K562 (cell line): ENCODE measurements around the gene LYZL6. TPM values are rescaled to one million over a fixed set of nuclear protein-coding genes. Genes with fewer than 3 reads are reported as not detected.

Source experiments
- CLOCK ChIP-seq: fragments of 250-450 bp; sonication (Bioruptor Pico); IDR thresholded peaks from 2 replicates; pipeline ENCODE4 v1.4.0; 2020; ENCODE audit warnings: mild to moderate bottlenecking, moderate library complexity, borderline replicate concordance
- ESRRA ChIP-seq: fragments of 450-650 bp; IDR thresholded peaks from 2 replicates; pipeline ENCODE4 v1.6.1; 2014; ENCODE audit warnings: low read depth, mild to moderate bottlenecking, moderate library complexity, borderline replicate concordance
- PRDM10 ChIP-seq: fragments of 450-650 bp; IDR thresholded peaks from 2 replicates; pipeline ENCODE4 v1.6.1; 2018; ENCODE audit not compliant: partially characterized antibody
- RAD51 ChIP-seq: fragments of 450-650 bp; IDR thresholded peaks from 2 replicates; pipeline ENCODE4 v1.7.1; 2016; ENCODE audit warnings: low read depth, mild to moderate bottlenecking, borderline replicate concordance
- RBM25 ChIP-seq: fragments of 200-400 bp; formaldehyde crosslinking; IDR thresholded peaks from 2 replicates; pipeline ENCODE4 v1.6.1; 2018; ENCODE audit warnings: low read length, low read depth, moderate library complexity; ENCODE audit not compliant: severe bottlenecking
- STAT5B ChIP-seq: fragments of 250-450 bp; sonication (Bioruptor Pico); IDR thresholded peaks from 2 replicates; pipeline ENCODE4 v1.8.0; 2021; ENCODE audit warnings: mild to moderate bottlenecking, inconsistent platforms
- TCF15 ChIP-seq: fragments of 250-450 bp; sonication (Bioruptor Pico); IDR thresholded peaks from 2 replicates; pipeline ENCODE4 v1.8.0; 2022; ENCODE audit warnings: moderate library complexity, mild to moderate bottlenecking, inconsistent platforms
- TCF7 ChIP-seq: sonication (generic); IDR thresholded peaks from 2 replicates; pipeline ENCODE4 v1.6.1; 2016; ENCODE audit warnings: antibody characterized with exemption, borderline replicate concordance
- ZBTB2 ChIP-seq: fragments of 450-650 bp; IDR thresholded peaks from 2 replicates; pipeline ENCODE4 v1.6.1; 2016; ENCODE audit warnings: antibody characterized with exemption
- ZNF165 ChIP-seq: fragments of 250-450 bp; sonication (Bioruptor Pico); IDR thresholded peaks from 2 replicates; pipeline ENCODE4 v1.4.0; 2020; ENCODE audit warnings: borderline replicate concordance
- ZNF395 ChIP-seq: fragments of 200-800 bp; sonication (Bioruptor generic); IDR thresholded peaks from 2 replicates; pipeline ENCODE4 v1.6.1; 2017; ENCODE audit warnings: missing genetic modification characterization, missing compliant biosample characterization
- ZNF717 ChIP-seq: fragments of 250-450 bp; sonication (Bioruptor Pico); IDR thresholded peaks from 2 replicates; pipeline ENCODE4 v1.5.0; 2021
- polyA plus RNA-seq, 8 experiments: library from polyadenylated mRNA; depleted of rRNA in 4 of 8; stranded (reverse) in 5 of 8; unstranded in 3 of 8; fragments of >200 nt; fragmentation: Nextera tagmentation in 2 of 8; fragmentation: Illumina TruSeq in 1 of 8; extraction: Ambion mirVana in 2 of 8; extraction: Trizol in 1 of 8; gene quantifications; 2 replicates each; pipeline versions ENCODE4 v1.2.1 to v1.2.3, GENCODE V29; 2011 to 2014; ENCODE audit warnings: inconsistent platforms in 1 of 8, missing spikeins in 1 of 8
- total RNA-seq, 7 experiments: library from RNA; depleted of rRNA in 6 of 7; stranded (reverse); fragments of >200 nt in 6 of 7; fragmentation: Illumina TruSeq in 2 of 7; extraction: Trizol in 2 of 7; gene quantifications; 2 replicates each; pipeline versions ENCODE4 v1.2.1 to v1.2.3, GENCODE V29; 2011 to 2021; ENCODE audit warnings: low replicate concordance in 1 of 7

The LYZL6 gene
- total and polyA plus RNA-seq, 9 of the 15 experiments (the other 6 are each of a cell fraction or from before 2014, with no cell fraction given) = not detected

- TF ChIP-seq ESRRA = no peak
- peak; percentile 61; the same call in 1 of the 2 replicates for TF ChIP-seq RAD51
- no peak for TF ChIP-seq ZNF717 (CRISPR knock-in tag)
- TF ChIP-seq STAT5B (CRISPR knock-in tag) = no peak
- TF ChIP-seq TCF7 = no peak
- no peak for TF ChIP-seq CLOCK (CRISPR knock-in tag)
- no peak for TF ChIP-seq PRDM10
- TF ChIP-seq ZBTB2 = no peak
- peak; percentile 8 for TF ChIP-seq RBM25
- TF ChIP-seq TCF15 (CRISPR knock-in tag) = no peak
- TF ChIP-seq ZNF395 (CRISPR knock-in tag) = no peak
- TF ChIP-seq ZNF165 (CRISPR knock-in tag) = no peak
These were observed 7.5 kb downstream of the LYZL6 start (continued) for GRCh38 chr17:35936063-35936462.
